CD4-positive, alpha-beta memory T cell (primary cell): ENCODE results near the gene ARID1B. TPM values are rescaled to one million over a fixed set of nuclear protein-coding genes. Genes with fewer than 3 reads are reported as not detected.
"Not testable (repeated sequence)": the region's sequence is repeated elsewhere in the genome, so short reads cannot be mapped to it uniquely, and the experiment has no call there.

Experiments
- CTCF ChIA-PET: fragments of 350-600 bp; sonication (Branson Sonifier 250); formaldehyde crosslinking; loops from one replicate; lab custom pipeline; 2021; ENCODE audit warnings: inconsistent platforms; ENCODE audit not compliant: partially characterized antibody; lab: Charles Lee
- POLR2A ChIA-PET: fragments of 350-600 bp; sonication (Branson Sonifier 250); formaldehyde crosslinking; loops from one replicate; lab custom pipeline; 2021; ENCODE audit not compliant: partially characterized antibody; lab: Charles Lee
- DNase-seq, 5 donors: peaks; one replicate each; pipeline versions ENCODE4 v3.0.0 to v3.0.0-alpha.2; 2020 to 2022; ENCODE audit warnings: mixed read lengths in 1 of 5
- H3K27ac ChIP-seq: one replicate; pipeline ENCODE4 v1.7.0; 2013; ENCODE audit warnings: low read depth, low read length
- H3K27me3 ChIP-seq: 2 replicates; pipeline ENCODE4 v1.7.0; 2013; ENCODE audit warnings: mild to moderate bottlenecking, low read length, moderate library complexity; ENCODE audit not compliant: insufficient read depth
- H3K36me3 ChIP-seq: 2 replicates; pipeline ENCODE4 v1.7.0; 2013; ENCODE audit warnings: mild to moderate bottlenecking, low read length, moderate library complexity; ENCODE audit not compliant: insufficient read depth
- H3K4me1 ChIP-seq: 2 replicates; pipeline ENCODE4 v1.7.0; 2013; ENCODE audit warnings: mild to moderate bottlenecking, low read length, moderate library complexity; ENCODE audit not compliant: insufficient read depth
- H3K4me3 ChIP-seq, 2 donors: one replicate each; pipeline ENCODE4 v1.7.0; 2013; ENCODE audit warnings: low read length in 2 of 2, mild to moderate bottlenecking in 1 of 2
- H3K9me3 ChIP-seq, 2 donors: one replicate each; pipeline ENCODE4 v1.7.0; 2013; ENCODE audit warnings: low read length in 2 of 2, control low read depth in 1 of 2; ENCODE audit not compliant: control insufficient read depth in 1 of 2
- H3K27ac Mint-ChIP-seq, 7 donors: one replicate each; pipeline ENCODE4 v1.8.0; 2020 to 2021; ENCODE audit warnings: mixed read lengths in 7 of 7, mild to moderate bottlenecking in 6 of 7, inconsistent platforms in 3 of 7, moderate library complexity in 3 of 7
- H3K27me3 Mint-ChIP-seq, 2 donors: one replicate each; pipeline ENCODE4 v1.8.0; 2020 to 2021; ENCODE audit warnings: mixed read lengths in 2 of 2
- H3K36me3 Mint-ChIP-seq, 2 donors: one replicate each; pipeline ENCODE4 v1.8.0; 2020 to 2021; ENCODE audit warnings: mixed read lengths in 2 of 2, inconsistent platforms in 1 of 2, mild to moderate bottlenecking in 1 of 2
- H3K4me1 Mint-ChIP-seq, 4 donors: one replicate each; pipeline ENCODE4 v1.8.0; 2020 to 2021; ENCODE audit warnings: mixed read lengths in 4 of 4, mild to moderate bottlenecking in 1 of 4
- H3K4me3 Mint-ChIP-seq, 8 donors: one replicate each; pipeline ENCODE4 v1.8.0; 2020 to 2021; ENCODE audit warnings: mixed read lengths in 8 of 8, mild to moderate bottlenecking in 7 of 8, moderate library complexity in 6 of 8, inconsistent platforms in 3 of 8
- H3K9me3 Mint-ChIP-seq, 8 donors: one replicate each; pipeline ENCODE4 v1.8.0; 2020 to 2021; ENCODE audit warnings: mixed read lengths in 8 of 8, mild to moderate bottlenecking in 5 of 8, inconsistent platforms in 3 of 8, moderate library complexity in 1 of 8
- intact Hi-C: fragments of 100-400 bp; cut with micrococcal nuclease; formaldehyde crosslinking; loops from one replicate; pipeline ENCODE4 v1.15.1; 2023
- polyA plus RNA-seq, 2 donors: library from polyadenylated mRNA; unstranded; fragments of 300-500 nt; fragmentation: Illumina TruSeq; gene quantifications; one replicate each; pipeline ENCODE4 v1.2.3, GENCODE V29; 2021
- total RNA-seq, 2 experiments: library from RNA; stranded (reverse); gene quantifications; one replicate each; pipeline ENCODE4 v1.2.3, GENCODE V29; 2021

ARID1B gene
- total and polyA plus RNA-seq, 4 experiments from 2014 or later: 5.4 to 131 (median 72.4) TPM

GRCh38 chr6:156942266-156942665, 165.1 kb downstream of the ARID1B start:
- no peak for DNase-seq
- Histone ChIP-seq H3K9me3 (no peaks in the 10 kb centered on the region), H3K4me3 (no peak overlapping the region), H3K27me3 (no peaks in the 10 kb centered on the region), H3K36me3 (no peaks in the 10 kb centered on the region), H3K4me1 (peaks cover 19% of the 10 kb centered on the region), H3K27ac (no peak overlapping the region)
- Mint-ChIP-seq H3K4me3 (no peak overlapping the region), H3K27ac (peak overlapping the region in 2 of 7 donors; percentile 19 to 22), H3K27me3 (no peaks in the 10 kb centered on the region), H3K4me1 (peaks cover 52 to 77% (median 65%) of the 10 kb centered on the region in 4 donors), H3K9me3 (no peaks in the 10 kb centered on the region), H3K36me3 (no peaks in the 10 kb centered on the region)
- intact Hi-C loops: loop anchor here (5.0 to 10.0 kb wide), 2 partner anchors 157 to 255 kb away; no protein-coding TSS in a partner anchor
- CTCF ChIA-PET: interaction anchor here (1.2 to 3.4 kb wide), 2 partner anchors 9 to 11 kb away, joined by 3 to 13 read pairs; no protein-coding TSS in a partner anchor
- POLR2A ChIA-PET: no interaction called here

- no peaks in the 10 kb centered on the region for H3K36me3 ChIP-seq
- intact Hi-C loops: loop anchor here (5.0 to 10.0 kb wide), 2 partner anchors 158 to 256 kb away; no protein-coding TSS in a partner anchor
- Mint-ChIP-seq H3K27me3 (no peaks in the 10 kb centered on the region), H3K4me3 (peak overlapping the region in 1 of 8 donors; percentile 9), H3K4me1 (peaks cover 44 to 71% (median 58%) of the 10 kb centered on the region in 4 donors), H3K27ac (peak overlapping the region in 2 of 7 donors; percentile 22 to 58), H3K9me3 (no peaks in the 10 kb centered on the region), H3K36me3 (no peaks in the 10 kb centered on the region)
- no peaks in the 10 kb centered on the region for H3K27me3 ChIP-seq
- no peak overlapping the region for H3K4me3 ChIP-seq
- H3K9me3 ChIP-seq: no peaks in the 10 kb centered on the region
- POLR2A ChIA-PET: no interaction called here
- H3K4me1 ChIP-seq: peaks cover 19% of the 10 kb centered on the region
- H3K27ac ChIP-seq: no peak overlapping the region
- DNase-seq: no peak
- CTCF ChIA-PET: interaction anchor here (1.2 to 3.4 kb wide), 3 partner anchors 8 to 21 kb away, joined by 3 to 13 read pairs (median 3); no protein-coding TSS in a partner anchor
Measured at GRCh38 chr6:156943166-156943565, 166.0 kb downstream of the ARID1B start.

- H3K27ac ChIP-seq: no peak overlapping the region
- Mint-ChIP-seq H3K9me3 (no peaks in the 10 kb centered on the region), H3K27ac (no peak overlapping the region), H3K4me3 (no peak overlapping the region), H3K4me1 (peaks cover 41 to 67% (median 53%) of the 10 kb centered on the region in 4 donors), H3K36me3 (no peaks in the 10 kb centered on the region), H3K27me3 (no peaks in the 10 kb centered on the region)
- intact Hi-C loops: loop anchor here (5.0 to 10.0 kb wide), 2 partner anchors 159 to 257 kb away; no protein-coding TSS in a partner anchor
- no peak overlapping the region for H3K4me3 ChIP-seq
- ChIA-PET CTCF (interaction anchor here (1.2 to 3.4 kb wide), 2 partner anchors 10 to 22 kb away, joined by 3 to 13 read pairs; no protein-coding TSS in a partner anchor), POLR2A (no interaction called here)
- peaks cover 17% of the 10 kb centered on the region for H3K4me1 ChIP-seq
- H3K9me3 ChIP-seq: no peaks in the 10 kb centered on the region
- no peak for DNase-seq
- H3K36me3 ChIP-seq: no peaks in the 10 kb centered on the region
- no peaks in the 10 kb centered on the region for H3K27me3 ChIP-seq
Measured at GRCh38 chr6:156943816-156944215, 166.6 kb downstream of the ARID1B start.

GRCh38 chr6:156944412-156944811, 167.2 kb downstream of the ARID1B start:
- Histone ChIP-seq H3K36me3 (no peaks in the 10 kb centered on the region), H3K9me3 (no peaks in the 10 kb centered on the region), H3K27ac (no peak overlapping the region), H3K4me1 (peaks cover 13% of the 10 kb centered on the region), H3K4me3 (no peak overlapping the region), H3K27me3 (no peaks in the 10 kb centered on the region)
- ChIA-PET CTCF (interaction anchor here (3.4 kb wide), 1 partner anchor 9 kb away, joined by 13 read pairs; no protein-coding TSS in a partner anchor), POLR2A (interaction anchor here (0.7 kb wide), 1 partner anchor 59 kb away, joined by 3 read pairs; no protein-coding TSS in a partner anchor)
- no peak for DNase-seq
- Mint-ChIP-seq H3K9me3 (no peaks in the 10 kb centered on the region), H3K36me3 (no peaks in the 10 kb centered on the region), H3K27me3 (no peaks in the 10 kb centered on the region), H3K27ac (peak overlapping the region in 2 of 7 donors; percentile 13 to 89), H3K4me1 (peaks cover 43 to 70% (median 56%) of the 10 kb centered on the region in 4 donors), H3K4me3 (peak overlapping the region in 1 of 8 donors; percentile 23)
- intact Hi-C loops: loop anchor here (5.0 to 10.0 kb wide), 2 partner anchors 160 to 257 kb away; no protein-coding TSS in a partner anchor

GRCh38 chr6:156945789-156946172, 168.6 kb downstream of the ARID1B start:
- peaks cover 11% of the 10 kb centered on the region for H3K4me1 ChIP-seq
- CTCF ChIA-PET, H3K27me3 Mint-ChIP-seq, POLR2A ChIA-PET, H3K4me3 ChIP-seq, H3K36me3 ChIP-seq, H3K27ac Mint-ChIP-seq, H3K27me3 ChIP-seq, H3K27ac ChIP-seq, H3K9me3 ChIP-seq, H3K36me3 Mint-ChIP-seq, H3K9me3 Mint-ChIP-seq, DNase-seq: not testable (repeated sequence)
- Mint-ChIP-seq H3K4me1 (peaks cover 36 to 71% (median 56%) of the 10 kb centered on the region in 4 donors), H3K4me3 (peak overlapping the region in 1 of 8 donors; percentile 26)
- intact Hi-C loops: loop anchor here (10.0 kb wide), 1 partner anchor 161 kb away; no protein-coding TSS in a partner anchor

- ChIA-PET CTCF (no interaction called here), POLR2A (no interaction called here)
- no peaks in the 10 kb centered on the region for H3K36me3 Mint-ChIP-seq
- no peaks in the 10 kb centered on the region for H3K36me3 ChIP-seq
- H3K4me3 ChIP-seq: no peak overlapping the region
- H3K4me1 ChIP-seq: peaks cover 4% of the 10 kb centered on the region
- peaks cover 33 to 64% (median 50%) of the 10 kb centered on the region in 4 donors for H3K4me1 Mint-ChIP-seq
- no peaks in the 10 kb centered on the region for H3K9me3 Mint-ChIP-seq
- no peak overlapping the region for H3K4me3 Mint-ChIP-seq
- no peak for DNase-seq
- no peaks in the 10 kb centered on the region for H3K27me3 ChIP-seq
- no peak overlapping the region for H3K27ac ChIP-seq
- no peaks in the 10 kb centered on the region for H3K9me3 ChIP-seq
- no peaks in the 10 kb centered on the region for H3K27me3 Mint-ChIP-seq
- H3K27ac Mint-ChIP-seq: peak overlapping the region in 1 of 7 donors; percentile 81
- intact Hi-C loops: loop anchor here (10.0 kb wide), 1 partner anchor 162 kb away; no protein-coding TSS in a partner anchor
Measured at GRCh38 chr6:156946370-156946936, 169.3 kb downstream of the ARID1B start.

GRCh38 chr6:156948277-156948676, 171.1 kb downstream of the ARID1B start:
- H3K27me3 ChIP-seq: no peaks in the 10 kb centered on the region
- no peaks in the 10 kb centered on the region for H3K36me3 ChIP-seq
- Mint-ChIP-seq H3K27me3 (no peaks in the 10 kb centered on the region), H3K27ac (no peak overlapping the region), H3K36me3 (no peaks in the 10 kb centered on the region), H3K4me1 (peaks cover 37 to 61% (median 52%) of the 10 kb centered on the region in 4 donors), H3K4me3 (no peak overlapping the region), H3K9me3 (no peaks in the 10 kb centered on the region)
- H3K27ac ChIP-seq: no peak overlapping the region
- no peak overlapping the region for H3K4me3 ChIP-seq
- no peaks in the 10 kb centered on the region for H3K9me3 ChIP-seq
- ChIA-PET POLR2A (no interaction called here), CTCF (interaction anchor here (1.0 kb wide), 1 partner anchor 287 kb away, joined by 5 read pairs; no protein-coding TSS in a partner anchor)
- no peak for DNase-seq
- intact Hi-C loops: loop anchor here (10.0 kb wide), 1 partner anchor 163 kb away; no protein-coding TSS in a partner anchor
- peaks cover 15% of the 10 kb centered on the region for H3K4me1 ChIP-seq
